SK-N-SH (cell line): ENCODE measurements around the gene MRFAP1L1. TPM values are rescaled to one million over a fixed set of nuclear protein-coding genes. Genes with fewer than 3 reads are reported as not detected.

Experiments used
- CTCF ChIA-PET: fragments of 300-600, 350-600 bp; formaldehyde crosslinking; extraction: SDS; loops from one replicate; lab custom pipeline; 2021; lab: Yijun Ruan, JAX
- POLR2A ChIA-PET: fragments of 350-600 bp; sonication (Branson Sonifier 250); formaldehyde crosslinking; extraction: SDS; loops from one replicate; lab custom pipeline; 2020; ENCODE audit warnings: antibody characterized with exemption, inconsistent platforms; lab: Yijun Ruan, JAX
- DNase-seq: peaks from one replicate; pipeline ENCODE4 v3.0.0; 2012
- H2AFZ ChIP-seq: fragments of 200-600 bp; sonication (generic); 2 replicates; pipeline ENCODE4 v1.8.1; 2016; ENCODE audit warnings: antibody characterized with exemption, mild to moderate bottlenecking, low read depth
- H3F3A ChIP-seq: fragments of 200-600 bp; sonication (generic); replicated peaks from 2 replicates; pipeline ENCODE3; 2016; ENCODE audit warnings: antibody characterized with exemption, mild to moderate bottlenecking; ENCODE audit not compliant: insufficient read depth
- H3K27ac ChIP-seq, 2 experiments: fragments of 200-500 bp in 1 of 2; fragments of 200-600 bp in 1 of 2; sonication (Bioruptor generic) in 1 of 2; sonication (generic), shearing (Covaris generic) in 1 of 2; 2 replicates each; pipeline versions ENCODE4 v1.5.1 to v1.6.1; 2014 to 2016; ENCODE audit warnings: low read depth in 2 of 2, inconsistent platforms in 1 of 2, low read length in 1 of 2, mild to moderate bottlenecking in 1 of 2, mixed read lengths in 1 of 2
- H3K27me3 ChIP-seq: fragments of 200-600 bp; sonication (generic), shearing (Covaris generic); 2 replicates; pipeline ENCODE4 v1.6.1; 2016; ENCODE audit warnings: mixed run types; ENCODE audit not compliant: insufficient read depth
- H3K36me3 ChIP-seq, 2 experiments: fragments of 200-500 bp in 1 of 2; fragments of 200-600 bp in 1 of 2; sonication (Bioruptor generic) in 1 of 2; sonication (generic) in 1 of 2; replicated peaks in 1 of 2; 2 replicates each; pipeline versions ENCODE3 to v1.5.1; 2014 to 2016; ENCODE audit warnings: low read length in 1 of 2, mild to moderate bottlenecking in 1 of 2; ENCODE audit not compliant: insufficient read depth in 2 of 2, control insufficient read depth in 1 of 2
- H3K4me1 ChIP-seq, 2 experiments: fragments of 200-500 bp in 1 of 2; fragments of 200-600 bp in 1 of 2; sonication (Bioruptor generic) in 1 of 2; sonication (generic), shearing (Covaris generic) in 1 of 2; 2 replicates each; pipeline versions ENCODE4 v1.5.1 to v1.6.1; 2014 to 2016; ENCODE audit warnings: low read depth in 1 of 2, low read length in 1 of 2, mixed run types in 1 of 2; ENCODE audit not compliant: insufficient read depth in 2 of 2, control insufficient read depth in 1 of 2
- H3K4me2 ChIP-seq: fragments of 200-600 bp; sonication (generic), shearing (Covaris generic); 2 replicates; pipeline ENCODE4 v1.6.1; 2017; ENCODE audit warnings: mixed run types
- H3K4me3 ChIP-seq, 2 experiments: fragments of 200-500 bp in 1 of 2; fragments of 200-600 bp in 1 of 2; sonication (Bioruptor generic) in 1 of 2; sonication (generic), shearing (Covaris generic) in 1 of 2; 2 replicates each; pipeline versions ENCODE4 v1.5.1 to v1.8.1; 2014 to 2016; ENCODE audit warnings: low read depth in 2 of 2, inconsistent platforms in 1 of 2, low read length in 1 of 2, mild to moderate bottlenecking in 1 of 2, mixed read lengths in 1 of 2, moderate library complexity in 1 of 2
- H3K79me2 ChIP-seq: fragments of 200-600 bp; sonication (generic); 2 replicates; pipeline ENCODE4 v1.8.1; 2017; ENCODE audit warnings: mild to moderate bottlenecking; ENCODE audit not compliant: insufficient read depth
- H3K9ac ChIP-seq: fragments of 200-600 bp; sonication (generic); 2 replicates; pipeline ENCODE4 v1.6.1; 2017; ENCODE audit warnings: mixed run types
- H3K9me2 ChIP-seq: fragments of 200-600 bp; sonication (generic); 2 replicates; pipeline ENCODE4 v1.6.1; 2017; ENCODE audit warnings: mixed run types
- H3K9me3 ChIP-seq: fragments of 200-600 bp; sonication (generic); 2 replicates; pipeline ENCODE4 v1.6.1; 2017; ENCODE audit warnings: mixed run types, mild to moderate bottlenecking, moderate library complexity
- H4K20me1 ChIP-seq: fragments of 200-600 bp; sonication (generic); 2 replicates; pipeline ENCODE4 v1.6.1; 2017; ENCODE audit warnings: mild to moderate bottlenecking, mixed run types; ENCODE audit not compliant: insufficient read depth
- EP300 ChIP-seq, 2 experiments: IDR thresholded peaks; 2 replicates each; pipeline versions ENCODE4 v1.4.0 to v1.6.1; 2012; ENCODE audit warnings: borderline replicate concordance in 1 of 2, low read depth in 1 of 2, low read length in 1 of 2
- FOSL2 ChIP-seq: IDR thresholded peaks from 2 replicates; pipeline ENCODE4 v1.4.0; 2012; ENCODE audit warnings: low read depth, mild to moderate bottlenecking, moderate library complexity, borderline replicate concordance
- MXI1 ChIP-seq: IDR thresholded peaks from 2 replicates; pipeline ENCODE4 v1.6.1; 2012; ENCODE audit warnings: mild to moderate bottlenecking, low read depth, low read length, improper control_type of control experiment
- NFIC ChIP-seq: IDR thresholded peaks from 2 replicates; pipeline ENCODE4 v1.4.0; 2012; ENCODE audit warnings: borderline replicate concordance
- POLR2AphosphoS5 ChIP-seq: IDR thresholded peaks from 2 replicates; pipeline ENCODE4 v1.6.1; 2012; ENCODE audit warnings: low read depth, low read length
- RCOR1 ChIP-seq: fragments of 150-350 bp; IDR thresholded peaks from 2 replicates; pipeline ENCODE4 v1.6.1; 2017; ENCODE audit warnings: antibody characterized with exemption, low read length
- RFX5 ChIP-seq: IDR thresholded peaks from 2 replicates; pipeline ENCODE4 v1.6.1; 2012; ENCODE audit warnings: mild to moderate bottlenecking, improper control_type of control experiment, low read length
- SMC3 ChIP-seq: IDR thresholded peaks from 2 replicates; pipeline ENCODE4 v1.6.1; 2012; ENCODE audit warnings: low read depth, low read length, improper control_type of control experiment
- TAF1 ChIP-seq: IDR thresholded peaks from 2 replicates; pipeline ENCODE4 v1.6.1; 2012; ENCODE audit warnings: low read depth, mild to moderate bottlenecking, low read length, moderate library complexity, borderline replicate concordance
- YY1 ChIP-seq: IDR thresholded peaks from 2 replicates; pipeline ENCODE4 v1.4.0; 2012; ENCODE audit warnings: low read depth, mild to moderate bottlenecking
- WGBS: methylation state at CpG from one replicate; pipeline ENCODE4 v1.1.6; 2017; ENCODE audit warnings: low lambda C conversion rate; 5-methylcytosine and 5-hydroxymethylcytosine counted together
- polyA plus RNA-seq, 3 experiments: library from polyadenylated mRNA; depleted of rRNA; stranded (reverse); fragments of >200 nt; gene quantifications; 2 replicates each; pipeline ENCODE4 v1.2.3, GENCODE V29; 2012
- TF ChIP-seq, protein P1 (sequence below): IDR thresholded peaks from 2 replicates; pipeline ENCODE4; 2012
- TF ChIP-seq, protein P2 (sequence below): IDR thresholded peaks from 2 replicates; pipeline ENCODE4 v1.4.0; 2012; ENCODE audit warnings: low read depth
- TF ChIP-seq, protein P3 (sequence below): fragments of 200-600 bp; sonication (generic); IDR thresholded peaks from 2 replicates; pipeline ENCODE4 v1.6.1; 2017; ENCODE audit warnings: antibody characterized with exemption, mild to moderate bottlenecking, moderate library complexity

The MRFAP1L1 gene
- polyA plus RNA-seq (2012; rRNA removed) = 60.3 and 64.1 TPM in 2 replicates
- 76.3 and 97.1 TPM in 2 replicates for polyA plus RNA-seq (2012; cell fraction: cytosol; rRNA removed)
- polyA plus RNA-seq (2012; cell fraction: nucleus; rRNA removed) = 29.8 and 34.5 TPM in 2 replicates

DNA sequence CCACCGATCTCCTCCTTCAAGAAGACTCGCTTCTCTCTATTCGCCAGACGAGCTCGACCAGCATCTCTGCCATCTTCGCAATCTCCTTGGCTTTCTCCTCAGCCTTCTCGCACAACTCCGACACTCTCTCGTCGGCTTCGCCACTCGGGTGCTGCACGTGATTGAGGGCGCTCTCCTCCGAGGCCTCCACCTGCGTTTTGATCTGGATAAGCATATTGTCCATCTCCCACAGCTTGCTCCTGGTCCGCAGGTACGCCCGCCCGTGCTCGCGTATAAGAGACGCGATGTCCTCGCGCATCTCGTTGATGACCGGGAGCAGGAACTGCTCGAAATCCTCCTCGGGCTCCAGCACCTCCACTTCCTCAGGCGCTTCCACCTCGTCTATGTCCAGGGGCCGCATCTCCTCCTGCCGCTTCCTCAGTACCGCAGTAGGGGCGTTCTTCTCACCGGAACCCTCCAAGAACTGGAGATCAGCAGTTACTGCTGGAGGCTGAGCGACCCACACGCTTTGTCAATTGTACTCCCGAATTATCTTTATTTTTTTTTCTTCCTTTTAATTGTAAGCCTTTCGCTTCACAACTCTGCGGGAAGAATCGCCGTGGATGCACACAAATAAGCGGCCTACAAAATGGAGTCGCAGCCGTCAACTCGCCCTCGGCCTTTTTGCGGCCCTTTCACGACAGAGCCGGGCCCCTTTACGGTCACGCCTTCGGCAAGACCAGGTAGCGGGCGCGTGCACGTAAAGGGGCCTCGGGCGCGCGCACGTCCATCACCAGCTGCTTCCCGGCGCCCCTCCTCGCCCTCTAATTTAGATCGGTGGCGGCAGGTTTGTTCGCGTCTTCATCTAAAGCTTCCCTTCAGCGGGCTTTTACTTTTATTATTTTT is at the start of gene MRFAP1L1:
TSS of gene MRFAP1L1 (minus strand) at position 636 of the 885 bp plus-strand sequence. CDS start at position 400, 236 bp downstream.
- CTCF ChIA-PET = interaction anchor here (0.6 to 2.0 kb wide), 8 partner anchors 11 to 372 kb away, joined by 3 to 6 read pairs (median 4); no protein-coding TSS in a partner anchor
- H3K27ac ChIP-seq = peak within 1 kb of the TSS; percentile 86 to 95
- no peaks in the 10 kb centered on the region; the same call in 1 of the 2 replicates for H4K20me1 ChIP-seq
- H3K36me3 ChIP-seq = peaks cover 14 to 15% of the 10 kb centered on the region in 2 experiments
- peaks cover 13 to 24% of the 10 kb centered on the region in 2 experiments for H3K4me1 ChIP-seq
- peak within 1 kb of the TSS; percentile 87 for H3K9ac ChIP-seq
- no peaks in the 10 kb centered on the region for H3K9me3 ChIP-seq
- H3K9me2 ChIP-seq = no peaks in the 10 kb centered on the region
- WGBS = 1% methylated on average over 64 of the region's 72 CpGs
- no peaks in the 10 kb centered on the region for H3K27me3 ChIP-seq
- DNase-seq = peak; percentile 95
- H2AFZ ChIP-seq = peak within 1 kb of the TSS; percentile 100
- peaks cover 51% of the 10 kb centered on the region for H3K79me2 ChIP-seq
- TF ChIP-seq SMC3 = no peak
- peak; percentile 93 for TF ChIP-seq TAF1
- TF ChIP-seq RFX5 = no peak
- peak in 1 of 2 experiments; percentile 17; a peak in 2 of 4 replicates for TF ChIP-seq EP300 (IDR thresholded peaks at IDR 0.05; ENCODE audit: borderline replicate concordance in 1 of 2, low read depth in 1 of 2, low read length in 1 of 2)
- peak; percentile 19; the same call in 1 of the 2 replicates for TF ChIP-seq RCOR1
- TF ChIP-seq YY1 = peak; percentile 94
- TF ChIP-seq, protein P1, sequence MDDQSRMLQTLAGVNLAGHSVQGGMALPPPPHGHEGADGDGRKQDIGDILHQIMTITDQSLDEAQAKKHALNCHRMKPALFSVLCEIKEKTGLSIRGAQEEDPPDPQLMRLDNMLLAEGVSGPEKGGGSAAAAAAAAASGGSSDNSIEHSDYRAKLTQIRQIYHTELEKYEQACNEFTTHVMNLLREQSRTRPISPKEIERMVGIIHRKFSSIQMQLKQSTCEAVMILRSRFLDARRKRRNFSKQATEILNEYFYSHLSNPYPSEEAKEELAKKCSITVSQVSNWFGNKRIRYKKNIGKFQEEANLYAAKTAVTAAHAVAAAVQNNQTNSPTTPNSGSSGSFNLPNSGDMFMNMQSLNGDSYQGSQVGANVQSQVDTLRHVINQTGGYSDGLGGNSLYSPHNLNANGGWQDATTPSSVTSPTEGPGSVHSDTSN = peak; percentile 54
- TF ChIP-seq POLR2AphosphoS5 = peak; percentile 96
- peak; percentile 34; the same call in 1 of the 2 replicates for TF ChIP-seq NFIC
- TF ChIP-seq, protein P2, sequence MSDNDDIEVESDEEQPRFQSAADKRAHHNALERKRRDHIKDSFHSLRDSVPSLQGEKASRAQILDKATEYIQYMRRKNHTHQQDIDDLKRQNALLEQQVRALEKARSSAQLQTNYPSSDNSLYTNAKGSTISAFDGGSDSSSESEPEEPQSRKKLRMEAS = peak; percentile 60; the same call in 1 of the 2 replicates
- TF ChIP-seq FOSL2 = no peak
- TF ChIP-seq, protein P3, sequence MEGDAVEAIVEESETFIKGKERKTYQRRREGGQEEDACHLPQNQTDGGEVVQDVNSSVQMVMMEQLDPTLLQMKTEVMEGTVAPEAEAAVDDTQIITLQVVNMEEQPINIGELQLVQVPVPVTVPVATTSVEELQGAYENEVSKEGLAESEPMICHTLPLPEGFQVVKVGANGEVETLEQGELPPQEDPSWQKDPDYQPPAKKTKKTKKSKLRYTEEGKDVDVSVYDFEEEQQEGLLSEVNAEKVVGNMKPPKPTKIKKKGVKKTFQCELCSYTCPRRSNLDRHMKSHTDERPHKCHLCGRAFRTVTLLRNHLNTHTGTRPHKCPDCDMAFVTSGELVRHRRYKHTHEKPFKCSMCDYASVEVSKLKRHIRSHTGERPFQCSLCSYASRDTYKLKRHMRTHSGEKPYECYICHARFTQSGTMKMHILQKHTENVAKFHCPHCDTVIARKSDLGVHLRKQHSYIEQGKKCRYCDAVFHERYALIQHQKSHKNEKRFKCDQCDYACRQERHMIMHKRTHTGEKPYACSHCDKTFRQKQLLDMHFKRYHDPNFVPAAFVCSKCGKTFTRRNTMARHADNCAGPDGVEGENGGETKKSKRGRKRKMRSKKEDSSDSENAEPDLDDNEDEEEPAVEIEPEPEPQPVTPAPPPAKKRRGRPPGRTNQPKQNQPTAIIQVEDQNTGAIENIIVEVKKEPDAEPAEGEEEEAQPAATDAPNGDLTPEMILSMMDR = peak; percentile 31
- TF ChIP-seq MXI1 = peak; percentile 13; the same call in 1 of the 2 replicates
- POLR2A ChIA-PET = interaction anchor here (0.6 to 1.5 kb wide), 6 partner anchors 32 to 165 kb away, joined by 3 to 6 read pairs (median 3); partner anchors contain the start of gene MRFAP1
- H3K4me3 ChIP-seq = peak within 1 kb of the TSS; percentile 91 to 96
- peaks cover 6% of the 10 kb centered on the region for H3F3A ChIP-seq
- H3K4me2 ChIP-seq = peak within 1 kb of the TSS; percentile 95
